ENCODE results near the gene GRIN3A. TPM values are rescaled to one million over a fixed set of nuclear protein-coding genes. Genes with fewer than 3 reads are reported as not detected.

Gene GRIN3A
- total RNA-seq, 3 donors from 2014 or later (not counting 1 experiment from before 2014, with no cell fraction given), result not detected

DNA sequence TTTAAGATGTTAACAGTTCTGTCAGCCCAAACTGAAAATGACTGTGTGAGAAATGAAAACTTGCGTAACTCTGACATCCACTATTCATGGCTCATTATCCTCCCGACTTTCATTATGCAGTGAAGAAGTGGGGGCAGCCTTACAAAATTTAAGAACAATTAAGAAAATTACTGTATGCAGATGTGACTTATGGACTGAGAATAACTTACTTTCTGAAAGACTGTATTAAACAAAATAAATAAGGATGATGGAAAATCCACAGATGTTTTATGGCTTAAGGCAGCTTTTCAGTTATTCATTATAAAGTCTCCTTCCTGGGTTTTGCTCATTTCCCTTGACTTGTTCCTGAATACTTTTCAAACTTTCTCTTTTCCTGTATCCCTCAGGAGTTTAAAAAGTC is 55.2 kb downstream of the GRIN3A start:
- Mint-ChIP-seq H3K4me3 (no peak overlapping the region), H3K4me1 (no peaks in the 10 kb centered on the region), H3K27ac (no peak overlapping the region), H3K27me3 (ENCODE audit: low read depth in 2 of 2) (no peaks in the 10 kb centered on the region), H3K9me3 (no peaks in the 10 kb centered on the region), H3K36me3 (no peaks in the 10 kb centered on the region)
- no peak overlapping the region for H3K27ac ChIP-seq (ENCODE audit: low read length)
- intact Hi-C loops (cut with micrococcal nuclease), result no loop called here
- WGBS (ENCODE audit: insufficient coverage), result 100% methylated on average over 1 of the region's 2 CpGs
- no peaks in the 10 kb centered on the region for H3K4me1 ChIP-seq (ENCODE audit: control insufficient read depth, insufficient read depth, low read length)
- ATAC-seq, result no peak
- DNase-seq, result no peak
- no peaks in the 10 kb centered on the region for H3K27me3 ChIP-seq (ENCODE audit: control insufficient read depth, insufficient read depth, low read length)
- no peaks in the 10 kb centered on the region for H3K36me3 ChIP-seq (ENCODE audit: control insufficient read depth, insufficient read depth, low read length)
- H3K4me3 ChIP-seq (ENCODE audit: low read length), result no peak overlapping the region
- no peaks in the 10 kb centered on the region for H3K9me3 ChIP-seq (ENCODE audit: control insufficient read depth, insufficient read depth, low read length)
- TF ChIP-seq, protein P1, sequence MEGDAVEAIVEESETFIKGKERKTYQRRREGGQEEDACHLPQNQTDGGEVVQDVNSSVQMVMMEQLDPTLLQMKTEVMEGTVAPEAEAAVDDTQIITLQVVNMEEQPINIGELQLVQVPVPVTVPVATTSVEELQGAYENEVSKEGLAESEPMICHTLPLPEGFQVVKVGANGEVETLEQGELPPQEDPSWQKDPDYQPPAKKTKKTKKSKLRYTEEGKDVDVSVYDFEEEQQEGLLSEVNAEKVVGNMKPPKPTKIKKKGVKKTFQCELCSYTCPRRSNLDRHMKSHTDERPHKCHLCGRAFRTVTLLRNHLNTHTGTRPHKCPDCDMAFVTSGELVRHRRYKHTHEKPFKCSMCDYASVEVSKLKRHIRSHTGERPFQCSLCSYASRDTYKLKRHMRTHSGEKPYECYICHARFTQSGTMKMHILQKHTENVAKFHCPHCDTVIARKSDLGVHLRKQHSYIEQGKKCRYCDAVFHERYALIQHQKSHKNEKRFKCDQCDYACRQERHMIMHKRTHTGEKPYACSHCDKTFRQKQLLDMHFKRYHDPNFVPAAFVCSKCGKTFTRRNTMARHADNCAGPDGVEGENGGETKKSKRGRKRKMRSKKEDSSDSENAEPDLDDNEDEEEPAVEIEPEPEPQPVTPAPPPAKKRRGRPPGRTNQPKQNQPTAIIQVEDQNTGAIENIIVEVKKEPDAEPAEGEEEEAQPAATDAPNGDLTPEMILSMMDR (IDR thresholded peaks at IDR 0.05), result no peak

DNA sequence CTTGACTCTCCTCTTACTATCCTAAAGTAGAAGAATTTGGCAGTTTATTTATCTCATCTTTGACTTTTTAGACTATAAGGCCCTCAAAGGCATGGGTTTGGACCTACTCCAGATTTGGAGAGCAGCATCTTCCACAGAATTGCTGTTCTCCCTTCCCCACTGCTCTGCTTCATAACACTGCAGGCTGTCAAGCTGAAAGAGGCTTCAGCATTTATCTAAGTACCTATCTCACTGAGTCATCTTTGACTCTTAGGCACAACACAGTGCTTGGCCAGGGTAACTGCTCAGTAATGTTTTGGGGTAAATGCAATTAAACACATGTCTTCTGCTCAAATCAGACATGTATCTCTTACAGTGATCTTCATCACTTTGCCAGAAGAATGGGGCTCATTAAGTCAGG is 60.6 kb downstream of the GRIN3A start:
- Histone ChIP-seq H3K36me3 (ENCODE audit: control insufficient read depth, insufficient read depth, low read length) (no peaks in the 10 kb centered on the region), H3K27me3 (ENCODE audit: control insufficient read depth, insufficient read depth, low read length) (no peaks in the 10 kb centered on the region), H3K27ac (ENCODE audit: low read length) (no peak overlapping the region), H3K9me3 (ENCODE audit: control insufficient read depth, insufficient read depth, low read length) (no peaks in the 10 kb centered on the region), H3K4me3 (ENCODE audit: low read length) (no peak overlapping the region), H3K4me1 (ENCODE audit: control insufficient read depth, insufficient read depth, low read length) (no peaks in the 10 kb centered on the region)
- no peak for ATAC-seq
- DNase-seq, result no peak
- Mint-ChIP-seq H3K9me3 (peaks cover 6 to 9% of the 10 kb centered on the region in 2 donors), H3K4me3 (no peak overlapping the region), H3K27ac (no peak overlapping the region), H3K4me1 (no peaks in the 10 kb centered on the region), H3K36me3 (no peaks in the 10 kb centered on the region), H3K27me3 (ENCODE audit: low read depth in 2 of 2) (no peaks in the 10 kb centered on the region)
- TF ChIP-seq, protein P1 (IDR thresholded peaks at IDR 0.05), result no peak
- intact Hi-C loops (cut with micrococcal nuclease), result no loop called here

DNA sequence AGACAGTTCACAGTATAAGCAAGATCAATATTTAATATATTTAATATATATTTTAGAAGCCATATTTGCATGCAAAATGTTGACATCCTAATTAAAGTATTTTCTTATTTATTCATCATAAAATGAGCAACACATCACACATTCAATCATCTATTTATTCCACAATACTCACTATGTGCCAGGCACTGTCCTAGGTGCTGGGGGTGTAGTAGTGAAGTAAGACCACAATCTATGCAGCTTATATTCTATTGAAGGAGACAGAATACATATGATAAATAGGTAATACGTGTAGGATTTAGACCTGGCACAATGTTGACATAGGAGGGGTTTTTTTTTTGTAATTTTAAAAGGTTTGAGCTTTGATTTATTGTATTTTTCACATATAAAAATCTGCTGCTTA is 63.1 kb downstream of the GRIN3A start:
- no peak for ATAC-seq
- TF ChIP-seq, protein P1 (IDR thresholded peaks at IDR 0.05), result no peak
- Mint-ChIP-seq H3K27me3 (ENCODE audit: low read depth in 2 of 2) (no peaks in the 10 kb centered on the region), H3K4me1 (no peaks in the 10 kb centered on the region), H3K36me3 (no peaks in the 10 kb centered on the region), H3K27ac (no peak overlapping the region), H3K4me3 (no peak overlapping the region), H3K9me3 (peaks cover 6 to 9% of the 10 kb centered on the region in 2 donors)
- DNase-seq, result no peak
- intact Hi-C loops (cut with micrococcal nuclease), result no loop called here
- 40% methylated on average over 1 of the region's 1 CpG for WGBS (ENCODE audit: insufficient coverage)
- H3K27me3 ChIP-seq (ENCODE audit: control insufficient read depth, insufficient read depth, low read length), result no peaks in the 10 kb centered on the region
- H3K36me3 ChIP-seq (ENCODE audit: control insufficient read depth, insufficient read depth, low read length), result no peaks in the 10 kb centered on the region
- no peaks in the 10 kb centered on the region for H3K4me1 ChIP-seq (ENCODE audit: control insufficient read depth, insufficient read depth, low read length)
- H3K9me3 ChIP-seq (ENCODE audit: control insufficient read depth, insufficient read depth, low read length), result no peaks in the 10 kb centered on the region
- H3K4me3 ChIP-seq (ENCODE audit: low read length), result no peak overlapping the region
- no peak overlapping the region for H3K27ac ChIP-seq (ENCODE audit: low read length)

DNA sequence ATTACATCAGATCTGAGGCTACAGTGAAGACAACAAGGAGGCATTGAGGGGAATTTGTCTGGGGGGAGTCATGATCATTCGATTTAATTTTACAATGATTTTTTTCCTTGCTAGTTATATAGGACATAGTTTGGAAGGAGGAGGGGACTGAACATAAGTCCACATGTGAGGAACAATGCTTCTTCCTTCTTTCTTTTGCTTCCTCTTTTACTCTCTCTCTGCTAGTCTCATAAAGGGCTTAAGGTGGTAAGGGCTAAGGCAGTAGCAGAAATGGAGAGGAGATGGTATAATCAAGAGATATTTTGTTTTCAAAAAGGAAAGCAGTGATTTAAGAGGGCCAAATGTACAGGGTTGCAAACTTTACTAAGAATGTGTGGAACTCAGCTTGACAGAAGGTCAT is 64.3 kb downstream of the GRIN3A start:
- intact Hi-C loops (cut with micrococcal nuclease), result no loop called here
- H3K36me3 Mint-ChIP-seq, result no peaks in the 10 kb centered on the region
- no peak overlapping the region for H3K4me3 ChIP-seq (ENCODE audit: low read length)
- no peaks in the 10 kb centered on the region for H3K27me3 Mint-ChIP-seq (ENCODE audit: low read depth in 2 of 2)
- no peaks in the 10 kb centered on the region for H3K9me3 ChIP-seq (ENCODE audit: control insufficient read depth, insufficient read depth, low read length)
- no peaks in the 10 kb centered on the region for H3K4me1 Mint-ChIP-seq
- H3K27ac Mint-ChIP-seq, result no peak overlapping the region
- TF ChIP-seq, protein P1 (IDR thresholded peaks at IDR 0.05), result no peak
- DNase-seq (no peak), ATAC-seq (no peak)
- H3K4me3 Mint-ChIP-seq, result no peak overlapping the region
- H3K27me3 ChIP-seq (ENCODE audit: control insufficient read depth, insufficient read depth, low read length), result no peaks in the 10 kb centered on the region
- H3K36me3 ChIP-seq (ENCODE audit: control insufficient read depth, insufficient read depth, low read length), result no peaks in the 10 kb centered on the region
- H3K4me1 ChIP-seq (ENCODE audit: control insufficient read depth, insufficient read depth, low read length), result no peaks in the 10 kb centered on the region
- H3K27ac ChIP-seq (ENCODE audit: low read length), result no peak overlapping the region
- 80% methylated on average over 1 of the region's 1 CpG for WGBS (ENCODE audit: insufficient coverage)
- peaks cover 6 to 11% of the 10 kb centered on the region in 2 donors for H3K9me3 Mint-ChIP-seq
